HG03039 (cell line): Measurements from ENCODE around the gene SLC35A5.
"Not testable (repeated sequence)": the region's sequence is repeated elsewhere in the genome, so short reads cannot be mapped to it uniquely, and the experiment has no call there.

Source experiments
- ATAC-seq: cut with Tn5 transposase; IDR thresholded peaks from one replicate; pipeline ENCODE4 v1.9.1; 2021; ENCODE audit warnings: mild to moderate bottlenecking, moderate library complexity; ENCODE audit not compliant: unreplicated experiment

Gene SLC35A5

GRCh38 chr3:112561734-112562529 lies at the start of gene SLC35A5, which contains the start of gene ATG3:
SLC35A5 (plus strand) TSS chr3:112562045; CDS start chr3:112563404, 1,359 bp downstream.
ATG3 (minus strand) TSS chr3:112561962; CDS start chr3:112561528, 434 bp downstream.
- peak; percentile 80 for ATAC-seq

- no peak for ATAC-seq
These were observed 49.5 kb upstream of the SLC35A5 start for GRCh38 chr3:112512320-112512719.

- peak; percentile 100 for ATAC-seq
These were observed 47.2 kb upstream of the SLC35A5 start for GRCh38 chr3:112514527-112515128.

GRCh38 chr3:112518970-112519369 lies 42.9 kb upstream of the SLC35A5 start:
- not testable (repeated sequence) for ATAC-seq

- peak; percentile 46 for ATAC-seq
These were observed 42.3 kb upstream of the SLC35A5 start for GRCh38 chr3:112519424-112520001.

- not testable (repeated sequence) for ATAC-seq
These were observed 37.7 kb upstream of the SLC35A5 start for GRCh38 chr3:112524127-112524526.

GRCh38 chr3:112530573-112530972 lies 31.3 kb upstream of the SLC35A5 start:
- no peak for ATAC-seq

GRCh38 chr3:112531358-112531781 lies 30.5 kb upstream of the SLC35A5 start:
- ATAC-seq = no peak

GRCh38 chr3:112539825-112540650 lies 21.8 kb upstream of the SLC35A5 start:
- ATAC-seq = peak; percentile 86

GRCh38 chr3:112546216-112546759 lies 15.6 kb upstream of the SLC35A5 start:
- no peak for ATAC-seq

- no peak for ATAC-seq
These were observed 11.0 kb upstream of the SLC35A5 start for GRCh38 chr3:112550859-112551258.

- ATAC-seq = no peak
These were observed 6.2 kb upstream of the SLC35A5 start for GRCh38 chr3:112555535-112556170.

GRCh38 chr3:112557976-112558375 lies 3.9 kb upstream of the SLC35A5 start:
- ATAC-seq = no peak

GRCh38 chr3:112560307-112560706 lies 1.5 kb upstream of the SLC35A5 start:
- ATAC-seq = no peak

- ATAC-seq = peak; percentile 14
These were observed 943 bp upstream of the SLC35A5 start for GRCh38 chr3:112560721-112561483.

- peak; percentile 47 for ATAC-seq
These were observed 436 bp upstream of the SLC35A5 start for GRCh38 chr3:112561484-112561733.

- not testable (repeated sequence) for ATAC-seq
These were observed 2.5 kb downstream of the SLC35A5 start for GRCh38 chr3:112564247-112564939.

- no peak for ATAC-seq
These were observed 3.1 kb downstream of the SLC35A5 start for GRCh38 chr3:112564940-112565305.

GRCh38 chr3:112568642-112569041 lies 6.8 kb downstream of the SLC35A5 start:
- no peak for ATAC-seq
